ENCODE results near the gene PHF5A. TPM values are rescaled to one million over a fixed set of nuclear protein-coding genes. Genes with fewer than 3 reads are reported as not detected.

Gene PHF5A
- total RNA-seq (ENCODE audit: low replicate concordance): 106 and 114 TPM in 2 replicates

DNA sequence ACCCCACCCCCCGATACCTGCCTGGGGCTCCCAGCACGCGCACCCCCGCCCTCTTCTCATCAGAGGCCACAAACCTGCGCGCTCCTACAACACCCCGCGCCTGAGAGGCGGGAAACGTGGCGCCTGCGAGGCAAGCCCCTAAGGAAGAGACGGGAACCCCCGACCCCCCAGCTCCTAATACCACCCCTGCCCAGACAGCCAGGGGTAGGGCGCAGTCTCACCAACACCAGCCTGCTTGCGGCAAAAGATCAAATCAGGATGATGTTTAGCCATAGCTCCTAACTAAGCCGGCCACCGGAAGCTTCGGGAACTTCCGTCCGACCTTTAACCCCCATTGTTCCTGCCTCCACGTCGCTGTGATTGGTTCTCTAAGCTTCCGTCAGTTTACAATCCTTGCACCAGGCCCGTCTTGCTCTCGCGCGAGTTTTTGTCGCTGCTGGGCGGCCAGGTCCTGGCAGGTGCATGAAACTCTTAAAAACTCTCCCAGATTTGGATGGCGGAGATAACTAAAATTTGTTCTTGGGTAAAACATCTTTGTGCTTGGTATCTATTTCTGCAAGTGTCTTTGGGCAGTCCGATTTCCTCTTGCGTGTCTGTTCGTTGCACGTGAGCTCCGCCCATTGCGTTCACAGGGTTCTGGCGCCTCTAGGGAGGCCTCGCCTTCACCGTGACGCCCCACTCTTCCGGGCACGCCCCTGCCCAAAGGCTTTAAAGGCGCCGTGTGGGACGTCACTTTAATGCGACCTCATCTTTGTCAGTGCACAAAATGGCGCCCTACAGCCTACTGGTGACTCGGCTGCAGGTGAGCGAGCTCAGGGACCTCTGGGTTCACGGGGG, at the start of gene PHF5A, which contains the start of gene ACO2:
Gene PHF5A, minus strand, starts transcription at position 312 of the 837 bp plus-strand sequence. Its CDS starts 39 bp downstream, at position 273.
Gene ACO2, plus strand, starts transcription at position 737 of the 837 bp plus-strand sequence. Its CDS starts 30 bp downstream, at position 767.
- H3K9me3 Mint-ChIP-seq: no peaks in the 10 kb centered on the region
- no peaks in the 10 kb centered on the region for H3K9me3 ChIP-seq (ENCODE audit: low read depth)
- H2AFZ ChIP-seq (replicated peaks): peak within 1 kb of the TSS; percentile 99
- H3K9ac ChIP-seq: peak within 1 kb of the TSS; percentile 97
- no peaks in the 10 kb centered on the region for H3K27me3 ChIP-seq
- H3K4me1 Mint-ChIP-seq: peaks cover 30% of the 10 kb centered on the region
- H4K20me1 ChIP-seq (ENCODE audit: low read depth): peaks cover 4% of the 10 kb centered on the region
- peaks cover 16% of the 10 kb centered on the region for H3K36me3 ChIP-seq
- peak within 1 kb of the TSS; percentile 96 for H3K4me3 ChIP-seq
- peaks cover 93% of the 10 kb centered on the region for H3K79me2 ChIP-seq (ENCODE audit: low read depth)
- H3F3A ChIP-seq (ENCODE audit: low read depth): peaks cover 43% of the 10 kb centered on the region
- DNase-seq (ENCODE audit: low spot score): peak; percentile 99
- peak within 1 kb of the TSS; percentile 95 for H3K4me3 Mint-ChIP-seq
- H3K4me1 ChIP-seq: peaks cover 17% of the 10 kb centered on the region
- peak within 1 kb of the TSS; percentile 100 for H3K27ac Mint-ChIP-seq
- TF ChIP-seq EZH2 (IDR thresholded peaks at IDR 0.05): no peak
- TF ChIP-seq CTCF (IDR thresholded peaks at IDR 0.05): no peak
- no peak for TF ChIP-seq EZH2phosphoT487 (IDR thresholded peaks at IDR 0.05)
- H3K27ac ChIP-seq: peak within 1 kb of the TSS; percentile 96
- H3K27me3 Mint-ChIP-seq (ENCODE audit: insufficient read depth, low read depth): peaks cover 6% of the 10 kb centered on the region
- peak within 1 kb of the TSS; percentile 98 for H3K4me2 ChIP-seq
- H3K36me3 Mint-ChIP-seq: peaks cover 19% of the 10 kb centered on the region

DNA sequence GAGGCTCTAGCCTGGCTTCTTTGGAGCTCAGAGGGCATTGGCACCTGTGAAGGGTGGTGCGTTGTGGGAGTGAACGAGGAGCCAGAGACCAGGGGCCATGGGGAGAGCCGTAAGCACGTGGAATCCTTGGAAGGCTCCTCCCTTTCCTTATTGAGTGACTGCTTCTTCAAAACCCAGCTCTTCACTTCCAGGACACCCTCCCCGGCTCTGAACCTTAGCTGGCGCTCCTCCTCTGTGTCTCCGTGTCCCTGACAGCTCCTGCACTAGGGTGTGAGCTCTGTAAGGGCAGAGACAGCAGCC, 49.5 kb upstream of the PHF5A start:
- H3K4me2 ChIP-seq: no peak overlapping the region
- TF ChIP-seq EZH2 (IDR thresholded peaks at IDR 0.05): no peak
- no peak overlapping the region for H3K4me3 ChIP-seq
- peaks cover 5% of the 10 kb centered on the region for H3K4me1 ChIP-seq
- Mint-ChIP-seq H3K27ac (no peak overlapping the region), H3K27me3 (ENCODE audit: insufficient read depth, low read depth) (peaks cover 4% of the 10 kb centered on the region), H3K4me1 (peaks cover 10% of the 10 kb centered on the region), H3K9me3 (no peaks in the 10 kb centered on the region), H3K36me3 (peaks cover 5% of the 10 kb centered on the region), H3K4me3 (no peak overlapping the region)
- no peaks in the 10 kb centered on the region for H3K9me3 ChIP-seq (ENCODE audit: low read depth)
- H3K9ac ChIP-seq: no peak overlapping the region
- H3K27ac ChIP-seq: no peak overlapping the region
- peaks cover 4% of the 10 kb centered on the region for H3F3A ChIP-seq (ENCODE audit: low read depth)
- no peak overlapping the region for H2AFZ ChIP-seq (replicated peaks)
- H3K79me2 ChIP-seq (ENCODE audit: low read depth): no peaks in the 10 kb centered on the region
- no peaks in the 10 kb centered on the region for H3K27me3 ChIP-seq
- no peaks in the 10 kb centered on the region for H4K20me1 ChIP-seq (ENCODE audit: low read depth)
- H3K36me3 ChIP-seq: no peaks in the 10 kb centered on the region
- DNase-seq (ENCODE audit: low spot score): no peak

- Mint-ChIP-seq H3K9me3 (no peaks in the 10 kb centered on the region), H3K36me3 (peaks cover 7% of the 10 kb centered on the region), H3K4me1 (peaks cover 15% of the 10 kb centered on the region), H3K27ac (no peak overlapping the region), H3K4me3 (no peak overlapping the region), H3K27me3 (ENCODE audit: insufficient read depth, low read depth) (peaks cover 4% of the 10 kb centered on the region)
- Histone ChIP-seq H3K9ac (no peak overlapping the region), H3K27ac (no peak overlapping the region), H3K36me3 (no peaks in the 10 kb centered on the region), H3F3A (ENCODE audit: low read depth) (peaks cover 4% of the 10 kb centered on the region), H3K4me2 (no peak overlapping the region), H4K20me1 (ENCODE audit: low read depth) (no peaks in the 10 kb centered on the region), H3K4me1 (peaks cover 10% of the 10 kb centered on the region), H3K4me3 (no peak overlapping the region), H2AFZ (replicated peaks) (no peak overlapping the region), H3K9me3 (ENCODE audit: low read depth) (no peaks in the 10 kb centered on the region), H3K27me3 (no peaks in the 10 kb centered on the region), H3K79me2 (ENCODE audit: low read depth) (no peaks in the 10 kb centered on the region)
- DNase-seq (ENCODE audit: low spot score): peak; percentile 71
- TF ChIP-seq CTCF (IDR thresholded peaks at IDR 0.05): peak; percentile 92
- TF ChIP-seq EZH2 (IDR thresholded peaks at IDR 0.05): no peak
- TF ChIP-seq EZH2phosphoT487 (IDR thresholded peaks at IDR 0.05): no peak
Measured at GRCh38 chr22:41517172-41518047, 48.9 kb upstream of the PHF5A start.

Measured in neural progenitor cell (in vitro differentiated cells).